ENCODE results near the gene TECTB.

GRCh38 chr10:112235141-112235540 is 48.1 kb upstream of the TECTB start:
- TF ChIP-seq CTCF (IDR thresholded peaks at IDR 0.05 in 4 of 5, conservative IDR thresholded peaks at IDR 0.05 in 1 of 5) (no peak), POLR2A (IDR thresholded peaks at IDR 0.05) (no peak)
